Measurements from ENCODE around the gene OR8D1. TPM values are rescaled to one million over a fixed set of nuclear protein-coding genes. Genes with fewer than 3 reads are reported as not detected.

OR8D1 gene
- total RNA-seq, 2 experiments from 2014 or later, result not detected

Other genes starting within 250 kb of the OR8D1 start
- 0.38 and 0.44 TPM in 2 replicates for gene VWA5A, start 198.5 kb downstream of the OR8D1 start, total RNA-seq (2014; rRNA removed; shearing (Covaris generic))
- 1.8 and 2.1 TPM in 2 replicates for gene VWA5A, start 198.5 kb downstream of the OR8D1 start, total RNA-seq (2022)
- gene OR10D3, start 130.6 kb downstream of the OR8D1 start, total RNA-seq (2014; rRNA removed; shearing (Covaris generic)), result not detected in 2 replicates
- gene OR10D3, start 130.6 kb downstream of the OR8D1 start, total RNA-seq (2022), result not detected in 2 replicates
- gene OR8G1, start 72.9 kb downstream of the OR8D1 start, total RNA-seq (2014; rRNA removed; shearing (Covaris generic)), result not detected in 2 replicates
- not detected in 2 replicates for gene OR8G1, start 72.9 kb downstream of the OR8D1 start, total RNA-seq (2022)
- not detected in 2 replicates for gene OR8G5, start 57.6 kb downstream of the OR8D1 start, total RNA-seq (2014; rRNA removed; shearing (Covaris generic))
- gene OR8G5, start 57.6 kb downstream of the OR8D1 start, total RNA-seq (2022), result not detected in 2 replicates
- not detected in 2 replicates for gene OR8D2, start 6.2 kb upstream of the OR8D1 start, total RNA-seq (2014; rRNA removed; shearing (Covaris generic))
- not detected in 2 replicates for gene OR8D2, start 6.2 kb upstream of the OR8D1 start, total RNA-seq (2022)
- not detected in 2 replicates for gene OR8B2, start 70.5 kb upstream of the OR8D1 start, total RNA-seq (2014; rRNA removed; shearing (Covaris generic))
- gene OR8B2, start 70.5 kb upstream of the OR8D1 start, total RNA-seq (2022), result not detected in 2 replicates
- gene OR8B3, start 85.1 kb upstream of the OR8D1 start, total RNA-seq (2014; rRNA removed; shearing (Covaris generic)), result not detected in 2 replicates
- gene OR8B3, start 85.1 kb upstream of the OR8D1 start, total RNA-seq (2022), result not detected in 2 replicates
- not detected in 2 replicates for gene OR8B4, start 110.9 kb upstream of the OR8D1 start, total RNA-seq (2014; rRNA removed; shearing (Covaris generic))
- gene OR8B4, start 110.9 kb upstream of the OR8D1 start, total RNA-seq (2022), result not detected in 2 replicates
- gene OR8B8, start 131.7 kb upstream of the OR8D1 start, total RNA-seq (2014; rRNA removed; shearing (Covaris generic)), result not detected in 2 replicates
- gene OR8B8, start 131.7 kb upstream of the OR8D1 start, total RNA-seq (2022), result not detected in 2 replicates
- gene OR8B12, start 229.7 kb upstream of the OR8D1 start, total RNA-seq (2014; rRNA removed; shearing (Covaris generic)), result not detected in 2 replicates
- gene OR8B12, start 229.7 kb upstream of the OR8D1 start, total RNA-seq (2022), result not detected in 2 replicates

Data from OCI-LY7 (cell line).